OCI-LY7 (cell line): ENCODE results near the gene TMPRSS3. TPM values are rescaled to one million over a fixed set of nuclear protein-coding genes. Genes with fewer than 3 reads are reported as not detected.
A peak's percentile ranks its signal among the peaks of the same experiment; 100 is the strongest.

Source experiments
- BruUV-seq: library from RNA; stranded (reverse); fragments of 400-500 nt; replicated peaks from 2 replicates; lab custom pipeline; 2021; lab: Mats Ljungman, UMichigan
- CTCF ChIA-PET: fragments of 300-600 bp; sonication (Branson Sonifier 250); formaldehyde crosslinking; loops from one replicate; lab custom pipeline; 2022; ENCODE audit warnings: antibody characterized with exemption; ENCODE audit not compliant: unreplicated experiment; lab: Charles Lee
- POLR2A ChIA-PET: fragments of 300-600 bp; sonication (Branson Sonifier 250); formaldehyde crosslinking; loops from one replicate; lab custom pipeline; 2022; ENCODE audit warnings: antibody characterized with exemption; lab: Charles Lee
- DNase-seq: peaks from one replicate; pipeline ENCODE4 v3.0.0-alpha.2; 2015; ENCODE audit warnings: low spot score
- H2AFZ ChIP-seq: fragments of 200-600 bp; sonication (generic), shearing (Covaris generic); 2 replicates; pipeline ENCODE4 v1.6.1; 2014; ENCODE audit warnings: mild to moderate bottlenecking, antibody characterized with exemption, low read length, moderate library complexity
- H3K27ac ChIP-seq: fragments of 200-600 bp; sonication (generic); 2 replicates; pipeline ENCODE4 v1.5.1; 2014; ENCODE audit warnings: mixed run types, low read depth, mild to moderate bottlenecking, moderate library complexity, low read length, inconsistent platforms; ENCODE audit not compliant: poor library complexity, severe bottlenecking
- H3K36me3 ChIP-seq: fragments of 200-600 bp; sonication (generic); 2 replicates; pipeline ENCODE4 v1.6.1; 2014; ENCODE audit warnings: mild to moderate bottlenecking, antibody characterized with exemption, low read length, moderate library complexity, mixed read lengths; ENCODE audit not compliant: insufficient read depth
- H3K4me1 ChIP-seq: fragments of 200-600 bp; sonication (generic); 2 replicates; pipeline ENCODE4 v1.5.1; 2014; ENCODE audit warnings: mild to moderate bottlenecking, low read length; ENCODE audit not compliant: insufficient read depth, poor library complexity, severe bottlenecking
- H3K4me2 ChIP-seq: fragments of 200-600 bp; sonication (generic); 2 replicates; pipeline ENCODE4 v1.6.1; 2014; ENCODE audit warnings: mild to moderate bottlenecking, low read length
- H3K4me3 ChIP-seq: fragments of 200-600 bp; sonication (generic); 2 replicates; pipeline ENCODE4 v1.5.1; 2014; ENCODE audit warnings: mild to moderate bottlenecking, low read depth, low read length; ENCODE audit not compliant: poor library complexity, severe bottlenecking
- H3K79me2 ChIP-seq: fragments of 200-600 bp; sonication (generic); 2 replicates; pipeline ENCODE4 v1.6.1; 2016; ENCODE audit warnings: low read depth, mild to moderate bottlenecking, low read length, moderate library complexity, mixed read lengths; ENCODE audit not compliant: insufficient read depth
- H3K9me2 ChIP-seq: fragments of 200-600 bp; sonication (generic); 2 replicates; pipeline ENCODE4 v1.6.1; 2016; ENCODE audit warnings: mild to moderate bottlenecking, low read length, mixed read lengths; ENCODE audit not compliant: insufficient read depth
- H3K9me3 ChIP-seq: fragments of 200-600 bp; sonication (generic); 2 replicates; pipeline ENCODE4 v1.6.1; 2014; ENCODE audit warnings: mild to moderate bottlenecking, mixed run types, low read length, mixed read lengths
- H4K20me1 ChIP-seq: fragments of 200-600 bp; sonication (generic); 2 replicates; pipeline ENCODE4 v1.6.1; 2014; ENCODE audit warnings: mild to moderate bottlenecking, antibody characterized with exemption, low read length, moderate library complexity, mixed read lengths; ENCODE audit not compliant: insufficient read depth
- EZH2phosphoT487 ChIP-seq: fragments of 200-600 bp; sonication (generic); IDR thresholded peaks from 2 replicates; pipeline ENCODE4 v1.6.1; 2018; ENCODE audit warnings: low read depth, borderline replicate concordance, mild to moderate bottlenecking, mixed run types, antibody characterized with exemption, low read length, moderate library complexity, mixed read lengths
- intact Hi-C: fragments of 100-400 bp; cut with micrococcal nuclease; formaldehyde crosslinking; loops from one replicate; pipeline ENCODE4 v1.10.0; 2022; ENCODE audit not compliant: unreplicated experiment
- total RNA-seq, 2 experiments: library from RNA; depleted of rRNA in 1 of 2; stranded (reverse); fragments of >200 nt in 1 of 2; shearing (Covaris generic) in 1 of 2; gene quantifications; 2 replicates each; pipeline ENCODE4 v1.2.3, GENCODE V29; 2014 to 2022
- TF ChIP-seq, protein P1 (sequence below): fragments of 200-600 bp; sonication (generic); conservative IDR thresholded peaks from 2 replicates; pipeline ENCODE4 v1.5.1; 2014; ENCODE audit warnings: mild to moderate bottlenecking, antibody characterized with exemption, low read length, moderate library complexity, mixed read lengths

The TMPRSS3 gene
- total RNA-seq, 2 experiments from 2014 or later = not detected

DNA sequence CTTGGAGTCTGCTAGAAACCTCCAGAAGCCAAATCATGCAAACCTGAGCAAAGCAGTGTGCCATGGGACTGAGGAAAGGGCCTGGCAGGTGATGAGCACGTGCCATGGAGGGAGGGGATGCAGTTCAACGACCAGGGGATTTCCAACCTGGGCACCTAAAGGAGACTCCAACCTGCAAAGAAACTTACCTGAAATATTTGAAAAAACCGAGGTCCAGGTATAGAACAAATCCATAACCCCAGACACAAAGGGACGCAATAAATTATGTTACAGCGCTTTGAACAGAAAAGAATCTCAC lies 16.7 kb upstream of the TMPRSS3 start:
- H3K4me1 ChIP-seq = no peaks in the 10 kb centered on the region
- no peak overlapping the region for H2AFZ ChIP-seq
- DNase-seq = no peak
- no peak overlapping the region for H3K4me2 ChIP-seq
- no TSS peak for BruUV-seq
- no peaks in the 10 kb centered on the region for H3K9me3 ChIP-seq
- no peak overlapping the region for H3K27ac ChIP-seq
- H4K20me1 ChIP-seq = no peaks in the 10 kb centered on the region
- no peaks in the 10 kb centered on the region for H3K9me2 ChIP-seq
- intact Hi-C loops = no loop called here
- H3K79me2 ChIP-seq = no peaks in the 10 kb centered on the region
- H3K36me3 ChIP-seq = no peaks in the 10 kb centered on the region
- TF ChIP-seq, protein P1, sequence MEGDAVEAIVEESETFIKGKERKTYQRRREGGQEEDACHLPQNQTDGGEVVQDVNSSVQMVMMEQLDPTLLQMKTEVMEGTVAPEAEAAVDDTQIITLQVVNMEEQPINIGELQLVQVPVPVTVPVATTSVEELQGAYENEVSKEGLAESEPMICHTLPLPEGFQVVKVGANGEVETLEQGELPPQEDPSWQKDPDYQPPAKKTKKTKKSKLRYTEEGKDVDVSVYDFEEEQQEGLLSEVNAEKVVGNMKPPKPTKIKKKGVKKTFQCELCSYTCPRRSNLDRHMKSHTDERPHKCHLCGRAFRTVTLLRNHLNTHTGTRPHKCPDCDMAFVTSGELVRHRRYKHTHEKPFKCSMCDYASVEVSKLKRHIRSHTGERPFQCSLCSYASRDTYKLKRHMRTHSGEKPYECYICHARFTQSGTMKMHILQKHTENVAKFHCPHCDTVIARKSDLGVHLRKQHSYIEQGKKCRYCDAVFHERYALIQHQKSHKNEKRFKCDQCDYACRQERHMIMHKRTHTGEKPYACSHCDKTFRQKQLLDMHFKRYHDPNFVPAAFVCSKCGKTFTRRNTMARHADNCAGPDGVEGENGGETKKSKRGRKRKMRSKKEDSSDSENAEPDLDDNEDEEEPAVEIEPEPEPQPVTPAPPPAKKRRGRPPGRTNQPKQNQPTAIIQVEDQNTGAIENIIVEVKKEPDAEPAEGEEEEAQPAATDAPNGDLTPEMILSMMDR = no peak
- no peak for TF ChIP-seq EZH2phosphoT487
- H3K4me3 ChIP-seq = no peak overlapping the region
- CTCF ChIA-PET = no interaction called here
- POLR2A ChIA-PET = interaction anchor here (1.3 kb wide), 1 partner anchor 12 kb away, joined by 3 read pairs; no protein-coding TSS in a partner anchor

DNA sequence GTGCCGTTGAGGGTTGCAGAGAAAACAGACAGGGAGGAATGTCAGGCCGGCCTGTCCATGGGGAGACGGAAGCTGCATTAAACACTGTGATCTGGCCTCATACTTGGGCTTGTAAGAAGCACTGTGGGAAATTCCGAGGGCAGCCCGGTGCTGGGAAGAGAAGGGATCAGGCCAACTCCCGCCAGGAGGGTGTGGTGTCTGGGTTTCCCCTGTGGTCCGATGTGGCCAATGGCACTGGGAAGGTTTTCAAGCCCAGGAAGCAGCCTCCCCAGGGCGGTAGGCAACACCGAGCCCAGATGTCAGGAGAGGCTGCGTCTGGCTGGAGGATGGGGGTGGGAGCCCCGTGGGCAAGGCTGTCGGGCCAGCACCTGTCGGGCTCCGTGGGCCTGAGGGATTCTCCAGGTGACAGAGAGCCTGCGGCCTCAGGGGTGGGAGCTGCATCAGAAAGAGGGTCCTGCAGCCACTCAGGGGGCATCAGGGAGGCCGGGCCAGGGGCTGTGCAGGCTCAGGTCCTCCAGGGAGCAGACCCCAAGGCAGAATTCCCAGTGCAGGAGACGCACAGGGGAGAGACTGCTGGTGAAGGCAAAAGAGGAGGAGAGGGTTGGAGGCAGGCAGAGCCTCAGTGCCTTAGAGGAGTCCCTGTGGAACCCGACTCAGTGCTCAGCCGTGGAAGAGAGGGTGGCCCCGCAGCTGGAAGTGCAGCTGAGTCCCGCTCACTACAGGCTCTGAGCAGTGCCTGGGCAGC lies 16.2 kb upstream of the TMPRSS3 start:
- DNase-seq = no peak
- Histone ChIP-seq H3K9me3 (no peaks in the 10 kb centered on the region), H2AFZ (no peak overlapping the region), H3K36me3 (no peaks in the 10 kb centered on the region), H3K4me3 (no peak overlapping the region), H4K20me1 (no peaks in the 10 kb centered on the region), H3K9me2 (no peaks in the 10 kb centered on the region), H3K27ac (no peak overlapping the region), H3K4me1 (no peaks in the 10 kb centered on the region), H3K79me2 (no peaks in the 10 kb centered on the region), H3K4me2 (no peak overlapping the region)
- intact Hi-C loops = no loop called here
- ChIA-PET CTCF (no interaction called here), POLR2A (no interaction called here)
- TF ChIP-seq, protein P1 = no peak
- no peak for TF ChIP-seq EZH2phosphoT487
- BruUV-seq = no TSS peak

DNA sequence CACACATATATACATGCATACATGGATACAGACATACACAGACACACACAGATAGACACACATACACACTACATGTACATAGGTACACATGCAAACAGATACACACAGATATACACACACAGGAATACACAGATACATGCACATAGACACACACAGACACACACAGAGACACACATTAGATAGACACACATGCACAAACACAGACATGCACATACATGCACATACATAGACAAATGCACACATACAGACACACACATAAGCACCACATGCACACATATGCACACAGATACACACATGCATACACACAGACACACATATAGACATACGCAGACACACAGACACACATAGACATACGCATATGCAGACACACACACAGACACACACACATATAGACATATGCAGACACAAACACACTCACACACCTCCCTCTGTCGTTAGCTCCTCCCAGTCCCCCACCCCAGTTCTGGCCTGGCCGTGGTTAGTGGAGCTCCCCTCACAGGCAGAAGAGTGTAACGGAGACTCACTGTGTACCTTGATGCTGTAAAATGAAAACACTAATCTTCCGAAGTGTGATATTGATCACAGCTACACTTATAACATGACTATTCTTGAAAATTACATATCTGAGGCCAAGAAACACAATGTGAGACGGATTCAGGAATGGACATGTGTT lies 15.5 kb upstream of the TMPRSS3 start:
- no peak overlapping the region for H3K4me2 ChIP-seq
- H3K36me3 ChIP-seq = no peaks in the 10 kb centered on the region
- H3K79me2 ChIP-seq = no peaks in the 10 kb centered on the region
- BruUV-seq = no TSS peak
- H3K9me3 ChIP-seq = no peaks in the 10 kb centered on the region
- no peaks in the 10 kb centered on the region for H3K9me2 ChIP-seq
- H3K4me3 ChIP-seq = no peak overlapping the region
- peak; percentile 21 for DNase-seq
- H3K27ac ChIP-seq = no peak overlapping the region
- no peak for TF ChIP-seq EZH2phosphoT487
- TF ChIP-seq, protein P1 = peak; percentile 62
- no peak overlapping the region for H2AFZ ChIP-seq
- ChIA-PET POLR2A (no interaction called here), CTCF (interaction anchor here (0.5 kb wide), 1 partner anchor 44 kb away, joined by 3 read pairs; no protein-coding TSS in a partner anchor)
- H3K4me1 ChIP-seq = peaks cover 6% of the 10 kb centered on the region
- intact Hi-C loops = no loop called here
- H4K20me1 ChIP-seq = no peaks in the 10 kb centered on the region
